Right ventricle myocardium superior (tissue), 1 donor: ENCODE measurements around the gene SS18L1. TPM values are rescaled to one million over a fixed set of nuclear protein-coding genes. Genes with fewer than 3 reads are reported as not detected.
A peak's percentile ranks its signal among the peaks of the same experiment; 100 is the strongest.

Source experiments
- ATAC-seq: fragments of 200-7000 bp; cut with Tn5 transposase; one replicate; pipeline ENCODE4 v1.9.1; 2020; ENCODE audit warnings: mild to moderate bottlenecking; ENCODE audit not compliant: poor library complexity
- DNase-seq: peaks from one replicate; pipeline ENCODE4 v3.0.0-alpha.2; 2020
- intact Hi-C: fragments of 100-400 bp; cut with DNase I; formaldehyde crosslinking; loops from one replicate; pipeline ENCODE4 v1.11.2; 2022
- total RNA-seq: library from RNA; stranded (reverse); fragmentation: NEBNext Ultra II Directional; extraction: Animal tissue kit (Norgen Biotek cat#: 25700); gene quantifications from one replicate; pipeline ENCODE4 v1.2.1, GENCODE V29; 2021
- donor health status: DM: no; HTN: yes; CAD: no; lungs with severe emphysema.

The SS18L1 gene
- total RNA-seq, 1 donor from 2014 or later = 8.9 TPM

GRCh38 chr20:62133051-62133845 lies 10.3 kb upstream of the SS18L1 start:
- intact Hi-C loops = loop anchor here (5.0 kb wide), 1 partner anchor 71 kb away; no protein-coding TSS in a partner anchor
- peak; percentile 71 for DNase-seq
- peak; percentile 53 for ATAC-seq

- intact Hi-C loops = loop anchor here (5.0 kb wide), 1 partner anchor 72 kb away; no protein-coding TSS in a partner anchor
- ATAC-seq (peak; percentile 57), DNase-seq (no peak)
These were observed 9.7 kb upstream of the SS18L1 start for GRCh38 chr20:62133864-62134263.

- ATAC-seq = peak; percentile 19
- intact Hi-C loops = loop anchor here (5.0 kb wide), 2 partner anchors 72 to 107 kb away; no protein-coding TSS in a partner anchor
- peak; percentile 59 for DNase-seq
These were observed 8.8 kb upstream of the SS18L1 start for GRCh38 chr20:62134735-62135231.

GRCh38 chr20:62135573-62136266 lies 7.8 kb upstream of the SS18L1 start:
- intact Hi-C loops = loop anchor here (5.0 kb wide), 1 partner anchor 108 kb away; no protein-coding TSS in a partner anchor
- ATAC-seq (no peak), DNase-seq (no peak)

GRCh38 chr20:62136283-62137091 lies 7.1 kb upstream of the SS18L1 start:
- intact Hi-C loops = loop anchor here (5.0 kb wide), 1 partner anchor 109 kb away; no protein-coding TSS in a partner anchor
- DNase-seq (peak; percentile 83), ATAC-seq (peak; percentile 32)

GRCh38 chr20:62137092-62137384 lies 6.5 kb upstream of the SS18L1 start:
- ATAC-seq (no peak), DNase-seq (no peak)
- intact Hi-C loops = loop anchor here (5.0 kb wide), 1 partner anchor 110 kb away; no protein-coding TSS in a partner anchor

- intact Hi-C loops = loop anchor here (5.0 kb wide), 1 partner anchor 110 kb away; no protein-coding TSS in a partner anchor
- no peak for ATAC-seq
These were observed 5.9 kb upstream of the SS18L1 start for GRCh38 chr20:62137478-62138203.

GRCh38 chr20:62138204-62138543 lies 5.4 kb upstream of the SS18L1 start:
- no peak for ATAC-seq
- intact Hi-C loops = loop anchor here (5.0 kb wide), 1 partner anchor 111 kb away; no protein-coding TSS in a partner anchor
- no peak for DNase-seq

More at GRCh38 chr20:62137478-62138203, 5.9 kb upstream of the SS18L1 start:
- no peak for DNase-seq

GRCh38 chr20:62138912-62139311 lies 4.7 kb upstream of the SS18L1 start:
- intact Hi-C loops = loop anchor here (5.0 kb wide), 1 partner anchor 112 kb away; no protein-coding TSS in a partner anchor
- DNase-seq (no peak), ATAC-seq (no peak)

- ATAC-seq (no peak), DNase-seq (no peak)
- intact Hi-C loops = loop anchor here (5.0 kb wide), 1 partner anchor 112 kb away; no protein-coding TSS in a partner anchor
These were observed 3.9 kb upstream of the SS18L1 start for GRCh38 chr20:62139636-62140035.

- ATAC-seq (no peak), DNase-seq (no peak)
- intact Hi-C loops = no loop called here
These were observed 2.5 kb upstream of the SS18L1 start for GRCh38 chr20:62141043-62141396.

- no peak for DNase-seq
- intact Hi-C loops = no loop called here
- no peak for ATAC-seq
These were observed 1.9 kb upstream of the SS18L1 start for GRCh38 chr20:62141397-62142251.

GRCh38 chr20:62142252-62143080 lies 1.1 kb upstream of the SS18L1 start:
- intact Hi-C loops = no loop called here
- peak; percentile 6 for ATAC-seq
- no peak for DNase-seq

- DNase-seq (peak; percentile 79), ATAC-seq (peak; percentile 45)
- intact Hi-C loops = no loop called here
These were observed 622 bp downstream of the SS18L1 start for GRCh38 chr20:62143957-62144825.

GRCh38 chr20:62145688-62146018 lies 2.1 kb downstream of the SS18L1 start:
- intact Hi-C loops = no loop called here
- no peak for ATAC-seq
- DNase-seq = no peak
